ENCODE measurements around the gene ABCB8.

The ABCB8 gene

GRCh38 chr7:151075978-151076426, 47.8 kb downstream of the ABCB8 start:
- H3K4me3 ChIP-seq (replicated peaks; ENCODE audit: insufficient read depth, low read length), result no peak overlapping the region
- no peak overlapping the region for H3K27ac ChIP-seq (replicated peaks)
- TF ChIP-seq POLR2AphosphoS5 (IDR thresholded peaks at IDR 0.05; ENCODE audit: low read depth), result 0 out of 2 replicates have a peak, but pooled peaks have one; percentile 31
- TF ChIP-seq SPI1 (IDR thresholded peaks at IDR 0.05; ENCODE audit: borderline replicate concordance, low read depth), result no peak
- H3K27me3 ChIP-seq (ENCODE audit: insufficient read depth, poor library complexity, severe bottlenecking), result no peaks in the 10 kb centered on the region
- DNase-seq (ENCODE audit: low read depth in 1 of 2, low spot score in 1 of 2), result no peak

DNA sequence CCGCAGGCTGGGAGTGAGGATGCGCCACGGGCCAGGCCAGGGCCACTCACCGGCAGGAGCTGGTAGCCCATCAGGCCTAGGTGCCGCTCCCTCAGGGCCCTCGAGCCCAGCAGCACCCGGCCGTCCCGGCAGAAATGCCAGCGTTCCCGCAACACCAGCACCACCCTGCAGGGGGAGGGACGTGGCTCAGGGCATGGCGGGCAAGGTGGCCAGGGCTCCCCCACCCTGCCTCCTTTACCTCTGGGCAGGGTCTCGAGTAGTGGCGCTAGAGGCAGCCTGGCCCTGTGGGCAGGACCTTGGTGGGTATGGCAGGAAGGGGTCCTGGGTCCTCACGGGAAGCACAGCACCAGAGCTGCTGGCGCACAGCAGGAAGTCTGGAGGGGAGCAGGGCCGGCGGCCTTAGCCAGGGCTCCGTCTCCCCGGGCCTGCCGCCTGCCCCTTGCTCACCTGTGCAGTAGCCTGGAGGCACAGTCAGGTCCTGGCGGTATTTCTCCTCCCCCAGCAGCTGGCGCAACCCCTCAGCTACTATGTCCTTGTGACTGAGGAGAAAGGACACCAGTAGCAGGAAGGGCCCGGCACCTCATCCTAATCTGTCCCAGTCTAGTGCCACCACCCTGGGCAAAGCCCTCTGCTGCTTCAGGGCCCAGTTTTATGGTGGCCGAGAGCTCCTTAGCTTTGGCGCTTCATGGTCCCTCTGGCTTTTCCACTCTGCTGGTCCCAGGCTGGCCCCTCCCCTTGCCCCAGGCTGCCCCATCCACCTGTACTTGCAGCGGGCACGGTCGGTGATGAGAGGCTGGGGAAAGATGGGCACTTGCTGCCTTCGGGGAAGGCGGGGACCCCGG, 48.8 kb downstream of the ABCB8 start:
- no peak overlapping the region for H3K27ac ChIP-seq (replicated peaks)
- peak in 1 of 2 experiments; percentile 33 for DNase-seq (ENCODE audit: low read depth in 1 of 2, low spot score in 1 of 2)
- TF ChIP-seq GABPA (IDR thresholded peaks at IDR 0.05; ENCODE audit: low read depth), result no peak
- TF ChIP-seq POLR2AphosphoS5 (IDR thresholded peaks at IDR 0.05; ENCODE audit: low read depth), result no peak
- TF ChIP-seq, protein P1, sequence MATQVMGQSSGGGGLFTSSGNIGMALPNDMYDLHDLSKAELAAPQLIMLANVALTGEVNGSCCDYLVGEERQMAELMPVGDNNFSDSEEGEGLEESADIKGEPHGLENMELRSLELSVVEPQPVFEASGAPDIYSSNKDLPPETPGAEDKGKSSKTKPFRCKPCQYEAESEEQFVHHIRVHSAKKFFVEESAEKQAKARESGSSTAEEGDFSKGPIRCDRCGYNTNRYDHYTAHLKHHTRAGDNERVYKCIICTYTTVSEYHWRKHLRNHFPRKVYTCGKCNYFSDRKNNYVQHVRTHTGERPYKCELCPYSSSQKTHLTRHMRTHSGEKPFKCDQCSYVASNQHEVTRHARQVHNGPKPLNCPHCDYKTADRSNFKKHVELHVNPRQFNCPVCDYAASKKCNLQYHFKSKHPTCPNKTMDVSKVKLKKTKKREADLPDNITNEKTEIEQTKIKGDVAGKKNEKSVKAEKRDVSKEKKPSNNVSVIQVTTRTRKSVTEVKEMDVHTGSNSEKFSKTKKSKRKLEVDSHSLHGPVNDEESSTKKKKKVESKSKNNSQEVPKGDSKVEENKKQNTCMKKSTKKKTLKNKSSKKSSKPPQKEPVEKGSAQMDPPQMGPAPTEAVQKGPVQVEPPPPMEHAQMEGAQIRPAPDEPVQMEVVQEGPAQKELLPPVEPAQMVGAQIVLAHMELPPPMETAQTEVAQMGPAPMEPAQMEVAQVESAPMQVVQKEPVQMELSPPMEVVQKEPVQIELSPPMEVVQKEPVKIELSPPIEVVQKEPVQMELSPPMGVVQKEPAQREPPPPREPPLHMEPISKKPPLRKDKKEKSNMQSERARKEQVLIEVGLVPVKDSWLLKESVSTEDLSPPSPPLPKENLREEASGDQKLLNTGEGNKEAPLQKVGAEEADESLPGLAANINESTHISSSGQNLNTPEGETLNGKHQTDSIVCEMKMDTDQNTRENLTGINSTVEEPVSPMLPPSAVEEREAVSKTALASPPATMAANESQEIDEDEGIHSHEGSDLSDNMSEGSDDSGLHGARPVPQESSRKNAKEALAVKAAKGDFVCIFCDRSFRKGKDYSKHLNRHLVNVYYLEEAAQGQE (IDR thresholded peaks at IDR 0.05; ENCODE audit: insufficient replicate concordance, low read depth), result no peak
- no peak for TF ChIP-seq CTCF (IDR thresholded peaks at IDR 0.05; ENCODE audit: insufficient read depth, low read length)
- TF ChIP-seq SPI1 (IDR thresholded peaks at IDR 0.05; ENCODE audit: borderline replicate concordance, low read depth), result no peak
- H3K27me3 ChIP-seq (ENCODE audit: insufficient read depth, poor library complexity, severe bottlenecking), result no peaks in the 10 kb centered on the region
- H3K4me3 ChIP-seq (replicated peaks; ENCODE audit: insufficient read depth, low read length), result no peak overlapping the region

DNA sequence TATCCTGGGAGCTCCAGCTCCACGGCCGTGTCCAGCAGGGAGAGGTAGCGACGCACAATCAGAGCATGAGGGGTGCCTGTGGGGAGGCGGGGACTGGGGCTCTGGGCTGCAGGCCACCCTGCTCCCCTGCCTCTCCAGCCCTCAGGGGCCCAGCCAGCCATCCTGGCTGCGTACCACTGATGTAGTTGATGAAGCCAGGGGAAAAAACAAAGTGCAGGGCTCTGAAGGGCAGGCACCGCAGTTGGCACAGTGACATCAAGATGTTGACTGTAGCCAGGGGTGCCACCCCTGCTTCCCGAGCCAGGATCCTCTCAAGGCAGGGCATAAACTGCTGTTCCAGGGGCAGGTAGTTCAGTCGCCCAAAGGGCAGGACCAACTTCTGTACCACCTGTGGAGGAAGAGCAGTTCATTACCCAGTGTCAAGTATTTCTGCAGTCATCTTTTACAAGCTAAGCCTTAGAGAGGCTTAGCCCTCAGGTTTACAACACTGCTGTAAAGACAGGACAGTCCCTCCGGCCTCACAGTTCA, 49.5 kb downstream of the ABCB8 start:
- H3K27me3 ChIP-seq (ENCODE audit: insufficient read depth, poor library complexity, severe bottlenecking), result no peaks in the 10 kb centered on the region
- H3K4me3 ChIP-seq (replicated peaks; ENCODE audit: insufficient read depth, low read length), result no peak overlapping the region
- no peak for DNase-seq (ENCODE audit: low read depth in 1 of 2, low spot score in 1 of 2)
- TF ChIP-seq, protein P1 (IDR thresholded peaks at IDR 0.05; ENCODE audit: insufficient replicate concordance, low read depth), result no peak
- peak; percentile 11; the same call in 1 of the 2 replicates for TF ChIP-seq POLR2AphosphoS5 (IDR thresholded peaks at IDR 0.05; ENCODE audit: low read depth)
- no peak overlapping the region for H3K27ac ChIP-seq (replicated peaks)

DNA sequence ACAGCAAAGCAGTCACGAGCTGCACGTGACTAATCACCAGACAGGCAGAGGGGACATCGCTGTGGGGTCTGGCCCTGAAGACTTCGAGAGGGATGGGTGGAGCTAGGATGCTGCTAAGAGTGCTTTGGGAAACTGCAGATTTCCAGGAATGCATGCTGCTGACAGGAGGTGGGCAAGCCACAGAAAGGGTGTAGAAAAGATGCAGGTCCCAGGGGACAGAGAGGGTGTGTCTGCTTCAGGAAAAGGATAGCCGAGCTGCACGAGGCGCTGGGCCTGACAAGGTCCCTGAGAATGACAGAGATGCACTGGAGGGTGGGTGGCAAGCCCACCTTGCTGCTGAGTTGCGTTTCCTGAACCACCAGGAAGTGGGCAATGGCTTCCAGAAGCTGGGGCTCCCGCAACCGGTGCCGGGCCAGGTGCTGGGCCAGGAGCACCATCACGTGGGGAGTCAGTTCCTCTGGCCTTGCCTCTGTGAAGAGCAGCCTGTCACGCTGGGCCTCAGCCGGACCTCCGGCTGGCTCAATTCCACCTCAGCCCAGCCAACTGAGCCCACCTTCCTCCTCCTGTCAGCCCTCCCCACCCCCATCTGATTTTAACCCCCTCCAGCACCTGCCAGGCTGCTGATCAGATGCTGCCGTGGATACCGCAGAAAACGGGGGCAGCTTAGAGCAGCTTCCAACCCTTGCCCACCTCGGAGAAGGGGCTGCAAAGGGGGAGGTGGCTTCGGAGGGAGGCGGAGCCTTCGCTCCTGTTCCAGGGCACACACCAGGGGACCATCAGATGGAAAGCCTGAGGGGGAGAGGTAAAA, 50.2 kb downstream of the ABCB8 start:
- DNase-seq (ENCODE audit: low read depth in 1 of 2, low spot score in 1 of 2), result no peak
- Histone ChIP-seq H3K27me3 (ENCODE audit: insufficient read depth, poor library complexity, severe bottlenecking) (no peaks in the 10 kb centered on the region), H3K27ac (replicated peaks) (no peak overlapping the region), H3K4me3 (replicated peaks; ENCODE audit: insufficient read depth, low read length) (no peak overlapping the region)
- TF ChIP-seq, protein P1 (IDR thresholded peaks at IDR 0.05; ENCODE audit: insufficient replicate concordance, low read depth), result no peak
- TF ChIP-seq POLR2AphosphoS5 (IDR thresholded peaks at IDR 0.05; ENCODE audit: low read depth) (no peak), GABPA (IDR thresholded peaks at IDR 0.05; ENCODE audit: low read depth) (no peak), CTCF (IDR thresholded peaks at IDR 0.05; ENCODE audit: insufficient read depth, low read length) (no peak)
